ENCODE measurements around the gene DPP6.

DNA sequence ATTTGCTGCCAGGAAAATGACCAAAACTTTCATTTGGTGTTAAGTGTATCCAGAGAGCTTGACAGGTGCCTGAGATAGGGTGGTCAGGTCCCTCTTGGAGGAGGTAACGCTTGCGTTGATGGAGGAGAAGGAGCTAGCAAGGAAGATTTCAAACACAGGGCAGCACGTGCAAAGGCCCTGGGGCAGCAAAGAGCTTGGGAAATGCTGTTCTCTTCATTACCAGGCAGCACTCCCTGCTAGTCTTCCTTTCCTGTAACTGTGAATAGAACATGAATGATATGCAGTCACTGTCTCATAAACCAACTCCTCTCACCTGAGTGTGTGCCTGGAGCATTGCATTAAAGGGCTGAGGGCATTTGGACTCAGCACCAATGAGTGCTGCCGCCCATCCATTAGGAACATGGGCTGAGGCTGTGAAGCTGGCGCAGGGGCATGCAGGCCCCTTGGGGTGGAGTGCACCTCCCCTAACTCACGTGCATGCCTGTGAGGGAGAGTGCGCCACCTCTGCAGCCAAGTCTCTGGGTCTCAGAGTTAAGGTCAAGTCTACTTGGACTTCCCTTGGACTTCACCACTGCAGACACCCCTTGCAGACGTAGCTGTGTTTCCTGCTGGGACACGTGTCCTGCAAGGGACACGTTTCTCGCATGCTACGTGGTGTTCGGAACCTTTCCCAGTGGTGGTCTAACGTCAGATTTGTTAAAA is 813.9 kb downstream of the DPP6 start:
- TF ChIP-seq POLR2AphosphoS5 (IDR thresholded peaks at IDR 0.05) (no peak), CTCF (IDR thresholded peaks at IDR 0.05) (no peak), EP300 (IDR thresholded peaks at IDR 0.05; ENCODE audit: low read depth) (no peak)

Measured in transverse colon (tissue), 4 donors.